Ovary (tissue), 9 donors: ENCODE measurements around the gene EXD3. TPM values are rescaled to one million over a fixed set of nuclear protein-coding genes. Genes with fewer than 3 reads are reported as not detected.
A peak's percentile ranks its signal among the peaks of the same experiment; 100 is the strongest.

Source experiments
- DNase-seq, 5 donors: peaks; one replicate each; pipeline ENCODE4 v3.0.0-alpha.2; 2019 to 2020
- H3K27ac ChIP-seq, 2 donors: fragments of 200-600 bp; one replicate each; pipeline versions ENCODE4 v1.5.1 to v1.8.0; 2019 to 2022
- H3K27me3 ChIP-seq: fragments of 200-600 bp; one replicate; pipeline ENCODE4 v1.8.0; 2022
- H3K36me3 ChIP-seq: fragments of 200-600 bp; sonication (generic); one replicate; pipeline ENCODE4 v1.5.1; 2019
- H3K4me1 ChIP-seq: one replicate; pipeline ENCODE4 v1.8.1; 2013; ENCODE audit warnings: mild to moderate bottlenecking, moderate library complexity; ENCODE audit not compliant: insufficient read depth
- H3K4me3 ChIP-seq: fragments of 200-600 bp; sonication (generic); one replicate; pipeline ENCODE4 v1.5.1; 2017
- H3K9me3 ChIP-seq, 2 donors: fragments of 200-600 bp in 1 of 2; sonication (generic) in 1 of 2; one replicate each; pipeline versions ENCODE4 v1.5.1 to v1.8.1; 2013 to 2019; ENCODE audit warnings: mild to moderate bottlenecking in 1 of 2, moderate library complexity in 1 of 2
- EP300 ChIP-seq: sonication (generic); formaldehyde crosslinking; IDR thresholded peaks from one replicate; pipeline ENCODE4 v1.6.1; 2017; ENCODE audit warnings: antibody characterized with exemption
- POLR2A ChIP-seq: fragments of 450-650 bp; IDR thresholded peaks from one replicate; pipeline ENCODE4 v1.6.1; 2017; ENCODE audit warnings: antibody characterized with exemption, mild to moderate bottlenecking, moderate library complexity
- WGBS, 3 donors: extraction: QIAGEN DNeasy Blood & Tissue Kit in 1 of 3; methylation state at CpG; one replicate each; pipeline versions ENCODE4 v1.1.5 to v1.1.7; 2013 to 2017; 5-methylcytosine and 5-hydroxymethylcytosine counted together
- intact Hi-C, 4 donors: fragments of 100-400 bp; cut with DNase I; formaldehyde crosslinking; loops; one replicate each; pipeline versions ENCODE4 v1.11.0 to v1.15.1; 2022 to 2023
- polyA plus RNA-seq, 2 donors: library from polyadenylated mRNA; stranded (reverse); fragments of 200-250 nt in 1 of 2; fragments of 350-450 nt in 1 of 2; fragmentation: Illumina TruSeq in 1 of 2; extraction: RNeasy Lipid Tissue Mini Kit (QIAGEN cat#74804) in 1 of 2; gene quantifications; one replicate each; pipeline ENCODE4 v1.2.3, GENCODE V29; 2013 to 2014
- total RNA-seq, 7 donors: library from RNA; depleted of rRNA in 2 of 7; stranded (reverse); fragments of >200 nt in 2 of 7; fragmentation: NEBNext Ultra II Directional in 3 of 7; extraction: Animal tissue kit (Norgen Biotek cat#: 25700) in 3 of 7; gene quantifications; one replicate each; pipeline versions ENCODE4 v1.1.0 to v1.2.4, GENCODE V29; 2016 to 2023
- TF ChIP-seq, protein P1 (sequence below), 3 donors: fragments of 450-650 bp in 2 of 3; fragments of 200-600 bp in 1 of 3; IDR thresholded peaks; one replicate each; pipeline versions ENCODE4 v1.5.1 to v1.8.0; 2016 to 2022; ENCODE audit warnings: antibody characterized with exemption in 3 of 3, mild to moderate bottlenecking in 1 of 3
- donor health status: DM: no; HTN: no; CAD: no; lungs with moderate emphysema.
- donor health status: DM: no; HTN: no; CAD: no.
- donor health status: Bipolar disorder and iron deficiency.
- donor health status: DM: yes; HTN: yes; CAD: no.
- donor health status: DM: no; HTN: no; CAD: no.
- donor health status: DM: yes; HTN: yes; CAD: no.

EXD3 gene
- total and polyA plus RNA-seq, 9 donors: 1.0 to 30.6 (median 23.4) TPM

DNA sequence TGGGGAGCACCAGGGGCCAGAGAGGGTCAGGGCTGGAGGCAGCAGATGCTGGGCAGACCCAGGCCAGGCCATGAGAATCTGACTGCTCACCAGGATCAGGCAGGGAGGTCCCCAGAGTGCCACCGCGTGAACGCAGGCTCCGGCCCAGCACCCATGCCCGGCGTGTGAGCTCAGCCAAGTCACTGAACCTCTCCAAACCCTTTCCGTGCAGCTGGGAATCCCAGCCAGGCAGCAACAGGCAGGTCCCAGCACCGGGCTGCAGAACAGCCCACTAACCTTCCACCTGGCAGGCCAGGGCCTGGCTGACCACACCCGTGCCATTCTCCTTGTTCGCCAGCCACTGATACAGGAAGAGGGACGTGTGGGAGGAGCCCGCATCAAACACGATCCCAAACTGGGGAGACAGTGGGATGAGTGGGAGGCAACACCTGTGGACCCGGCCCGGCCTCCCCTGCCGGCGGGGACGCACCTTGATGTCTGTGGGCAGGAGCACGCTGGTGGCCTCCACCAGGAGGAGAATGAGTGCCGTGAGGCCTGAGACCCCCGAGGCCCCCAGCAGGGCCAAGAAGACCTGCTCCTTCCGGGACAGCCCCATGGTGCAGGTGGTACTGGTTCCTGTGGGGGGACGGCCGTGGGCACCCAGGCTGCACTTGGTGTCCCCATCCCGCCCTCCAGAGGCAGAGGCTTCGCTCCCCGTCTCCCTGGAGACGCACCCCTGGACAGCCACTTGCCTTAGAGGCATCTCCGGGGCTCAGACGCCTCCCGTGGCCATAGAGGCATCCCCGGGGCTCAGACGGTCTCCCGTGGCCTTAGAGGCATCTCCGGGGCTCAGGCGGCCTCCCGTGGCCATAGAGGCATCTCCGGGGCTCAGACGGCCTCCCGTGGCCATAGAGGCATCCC is 15.0 kb upstream of the EXD3 start:
- TF ChIP-seq POLR2A: no peak
- no peak for TF ChIP-seq EP300
- TF ChIP-seq, protein P1, sequence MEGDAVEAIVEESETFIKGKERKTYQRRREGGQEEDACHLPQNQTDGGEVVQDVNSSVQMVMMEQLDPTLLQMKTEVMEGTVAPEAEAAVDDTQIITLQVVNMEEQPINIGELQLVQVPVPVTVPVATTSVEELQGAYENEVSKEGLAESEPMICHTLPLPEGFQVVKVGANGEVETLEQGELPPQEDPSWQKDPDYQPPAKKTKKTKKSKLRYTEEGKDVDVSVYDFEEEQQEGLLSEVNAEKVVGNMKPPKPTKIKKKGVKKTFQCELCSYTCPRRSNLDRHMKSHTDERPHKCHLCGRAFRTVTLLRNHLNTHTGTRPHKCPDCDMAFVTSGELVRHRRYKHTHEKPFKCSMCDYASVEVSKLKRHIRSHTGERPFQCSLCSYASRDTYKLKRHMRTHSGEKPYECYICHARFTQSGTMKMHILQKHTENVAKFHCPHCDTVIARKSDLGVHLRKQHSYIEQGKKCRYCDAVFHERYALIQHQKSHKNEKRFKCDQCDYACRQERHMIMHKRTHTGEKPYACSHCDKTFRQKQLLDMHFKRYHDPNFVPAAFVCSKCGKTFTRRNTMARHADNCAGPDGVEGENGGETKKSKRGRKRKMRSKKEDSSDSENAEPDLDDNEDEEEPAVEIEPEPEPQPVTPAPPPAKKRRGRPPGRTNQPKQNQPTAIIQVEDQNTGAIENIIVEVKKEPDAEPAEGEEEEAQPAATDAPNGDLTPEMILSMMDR (IDR thresholded peaks at IDR 0.05): no peak
- Histone ChIP-seq H3K9me3 (no peaks in the 10 kb centered on the region), H3K36me3 (no peaks in the 10 kb centered on the region), H3K27me3 (no peaks in the 10 kb centered on the region), H3K4me1 (peaks cover 7% of the 10 kb centered on the region), H3K4me3 (no peak overlapping the region), H3K27ac (no peak overlapping the region)
- DNase-seq: peak in 2 of 5 donors; percentile 29 to 35
- WGBS, 3 donors: 65 to 71% (median 68%) methylated on average over 28 to 40 of the region's 40 CpGs
- intact Hi-C loops: no loop called here

DNA sequence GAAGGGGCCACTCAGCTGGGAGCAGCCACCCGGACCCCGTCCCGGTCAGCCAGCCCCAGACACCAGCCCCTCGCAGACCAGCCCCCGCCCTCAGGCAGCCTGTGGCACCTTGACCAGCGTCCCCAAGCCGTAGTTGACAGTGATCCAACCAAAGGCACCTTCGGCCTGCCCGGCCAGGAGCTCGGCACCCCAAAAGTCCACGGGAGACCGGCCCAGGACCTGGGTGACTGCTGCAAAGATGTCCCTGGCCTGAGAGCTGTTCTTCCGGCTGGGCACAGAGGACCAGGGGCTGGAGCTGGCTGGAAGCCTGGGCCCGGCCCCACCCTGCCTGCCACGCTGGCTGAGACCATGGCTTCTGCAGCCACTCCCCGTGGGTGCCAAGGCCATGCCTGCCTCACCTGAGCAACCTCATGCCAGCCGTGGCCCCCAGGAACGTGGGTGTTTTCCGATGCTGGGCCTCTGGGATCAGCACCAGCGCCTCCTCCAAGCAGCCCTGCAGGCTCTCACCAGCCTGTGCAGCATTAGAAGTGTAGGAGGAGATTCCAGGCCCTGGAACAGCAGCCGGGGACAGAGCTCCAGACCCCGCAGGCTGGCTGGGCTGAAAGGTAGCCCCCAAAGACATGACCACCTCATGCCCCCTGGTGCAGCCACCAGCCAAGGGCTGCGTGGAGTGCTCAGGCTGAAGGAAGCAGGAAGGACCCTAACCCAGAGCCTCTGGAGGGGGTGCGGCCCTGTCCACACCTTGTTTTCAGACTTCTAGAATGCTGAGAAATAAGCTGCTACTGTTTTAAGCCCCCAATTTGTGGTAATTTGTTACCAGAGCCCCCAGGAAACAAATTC is 14.0 kb upstream of the EXD3 start:
- TF ChIP-seq, protein P1 (IDR thresholded peaks at IDR 0.05): no peak
- TF ChIP-seq EP300: no peak
- TF ChIP-seq POLR2A: no peak
- no peaks in the 10 kb centered on the region for H3K27me3 ChIP-seq
- DNase-seq: peak in 2 of 5 donors; percentile 44 to 52
- H3K27ac ChIP-seq: no peak overlapping the region
- no peak overlapping the region for H3K4me3 ChIP-seq
- no peaks in the 10 kb centered on the region for H3K36me3 ChIP-seq
- H3K9me3 ChIP-seq: no peaks in the 10 kb centered on the region
- intact Hi-C loops: no loop called here
- peaks cover 7% of the 10 kb centered on the region for H3K4me1 ChIP-seq
- 83 to 88% (median 85%) methylated on average over 22 to 24 of the region's 24 CpGs for WGBS, 3 donors

DNA sequence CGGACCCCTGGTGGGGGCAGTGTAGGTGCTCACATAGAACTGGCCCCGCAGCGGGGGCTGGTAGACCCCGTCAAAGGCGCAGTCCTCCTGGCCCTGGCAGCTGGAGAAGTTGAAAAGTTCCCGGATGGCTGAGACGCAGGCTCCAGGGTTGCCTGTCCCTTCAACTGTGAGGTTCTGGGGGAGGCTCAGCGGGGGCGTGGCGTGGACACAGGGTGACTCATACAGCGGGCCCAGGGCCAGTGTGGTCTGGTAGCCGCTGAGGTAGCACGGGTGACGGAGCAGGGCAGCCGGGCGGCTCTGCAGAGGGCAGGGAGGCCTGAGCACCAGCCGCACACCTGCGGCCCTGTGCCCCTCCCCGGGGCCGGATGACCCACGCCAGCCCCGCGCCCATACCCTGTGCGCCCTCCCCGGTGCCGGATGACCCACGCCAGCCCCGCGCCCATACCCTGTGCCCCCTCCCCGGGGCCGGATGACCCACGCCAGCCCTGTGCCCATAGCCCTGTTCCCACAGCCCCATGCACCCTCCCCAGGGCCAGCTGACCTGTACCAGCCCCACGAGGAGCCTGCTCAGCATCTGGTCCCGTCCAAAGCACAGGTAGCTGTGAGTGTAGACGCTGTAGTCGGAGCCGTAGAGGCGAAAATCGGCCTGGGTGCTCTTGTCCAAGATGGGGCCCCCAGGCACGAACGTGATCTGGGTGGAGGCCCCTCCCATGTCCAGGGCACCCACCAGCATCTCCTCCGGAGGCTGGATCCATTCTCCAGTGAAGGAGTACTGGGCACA is 13.2 kb upstream of the EXD3 start:
- no peaks in the 10 kb centered on the region for H3K9me3 ChIP-seq
- no peak overlapping the region for H3K4me3 ChIP-seq
- H3K4me1 ChIP-seq: peaks cover 7% of the 10 kb centered on the region
- intact Hi-C loops: no loop called here
- no peaks in the 10 kb centered on the region for H3K36me3 ChIP-seq
- peak overlapping the region; percentile 61 to 78 for H3K27ac ChIP-seq
- WGBS, 3 donors: 44 to 51% (median 46%) methylated on average over 40 to 42 of the region's 42 CpGs
- DNase-seq: peak; percentile 88 to 91 (median 90)
- H3K27me3 ChIP-seq: no peaks in the 10 kb centered on the region
- TF ChIP-seq EP300 (no peak), POLR2A (no peak)
- TF ChIP-seq, protein P1 (IDR thresholded peaks at IDR 0.05): no peak

DNA sequence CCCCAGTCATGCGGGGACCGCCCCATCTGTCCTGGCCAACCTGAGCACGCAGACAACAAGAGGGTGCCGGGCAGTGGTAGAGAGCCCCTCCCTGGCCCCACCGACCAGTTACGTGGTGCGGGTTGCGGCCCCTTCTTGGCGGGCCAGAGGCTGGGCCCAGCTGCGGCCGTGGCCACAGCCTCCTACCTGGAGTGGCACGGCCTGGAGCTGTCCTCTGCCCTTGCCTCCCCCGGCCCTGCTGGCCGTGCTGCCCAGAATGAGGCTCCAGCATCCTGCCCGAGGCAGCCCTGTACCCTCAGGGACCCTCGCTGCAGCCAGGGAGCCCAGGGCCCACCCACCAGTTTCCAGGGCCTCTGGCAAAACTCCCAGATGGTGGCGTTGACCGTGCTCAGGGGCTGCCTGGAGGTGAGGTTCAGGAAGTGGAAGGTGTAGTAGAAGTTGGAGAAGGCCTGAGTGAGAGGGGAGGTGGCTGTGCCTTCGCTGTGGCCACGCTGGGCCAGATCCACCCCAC is 12.5 kb upstream of the EXD3 start:
- WGBS, 3 donors: 72 to 78% (median 74%) methylated on average over 18 to 20 of the region's 20 CpGs
- no peak overlapping the region for H3K4me3 ChIP-seq
- H3K4me1 ChIP-seq: peaks cover 9% of the 10 kb centered on the region
- H3K9me3 ChIP-seq: no peaks in the 10 kb centered on the region
- H3K27ac ChIP-seq: peak overlapping the region; percentile 61 to 78
- TF ChIP-seq EP300 (no peak), POLR2A (no peak)
- TF ChIP-seq, protein P1 (IDR thresholded peaks at IDR 0.05): no peak
- intact Hi-C loops: no loop called here
- no peaks in the 10 kb centered on the region for H3K36me3 ChIP-seq
- peak in 1 of 5 donors; percentile 47 for DNase-seq
- H3K27me3 ChIP-seq: no peaks in the 10 kb centered on the region
